Hepatocyte (in vitro differentiated cells): ENCODE data around the gene MAP3K20. TPM values are rescaled to one million over a fixed set of nuclear protein-coding genes. Genes with fewer than 3 reads are reported as not detected.
"Not testable (repeated sequence)": the region's sequence is repeated elsewhere in the genome, so short reads cannot be mapped to it uniquely, and the experiment has no call there.

Experiments used
- DNase-seq: peaks from one replicate; pipeline ENCODE4 v3.0.0-alpha.2; 2016; ENCODE audit warnings: low spot score
- H2AFZ ChIP-seq: fragments of 200-600 bp; sonication (generic); 2 replicates; pipeline ENCODE4 v1.6.0; 2016; ENCODE audit warnings: antibody characterized with exemption, mild to moderate bottlenecking
- H3K27ac ChIP-seq: fragments of 200-600 bp; sonication (generic); 2 replicates; pipeline ENCODE4 v1.5.1; 2016; ENCODE audit warnings: mild to moderate bottlenecking
- H3K27me3 ChIP-seq: fragments of 200-600 bp; sonication (generic); 2 replicates; pipeline ENCODE4 v1.6.1; 2016
- H3K36me3 ChIP-seq: fragments of 200-600 bp; sonication (generic); replicated peaks from 2 replicates; pipeline ENCODE4 v1.5.1; 2016; ENCODE audit warnings: low read depth; ENCODE audit not compliant: insufficient read depth
- H3K4me1 ChIP-seq: fragments of 200-600 bp; sonication (generic); 2 replicates; pipeline ENCODE4 v1.5.1; 2016; ENCODE audit warnings: mild to moderate bottlenecking, moderate library complexity; ENCODE audit not compliant: insufficient read depth
- H3K4me2 ChIP-seq: fragments of 200-600 bp; sonication (generic); 2 replicates; pipeline ENCODE4 v1.6.0; 2016
- H3K4me3 ChIP-seq: fragments of 200-600 bp; sonication (generic); 2 replicates; pipeline ENCODE4 v1.5.1; 2016; ENCODE audit warnings: mild to moderate bottlenecking
- H3K79me2 ChIP-seq: fragments of 200-600 bp; sonication (generic); 2 replicates; pipeline ENCODE4 v1.6.0; 2017; ENCODE audit warnings: mild to moderate bottlenecking
- H3K9me2 ChIP-seq: fragments of 200-600 bp; sonication (generic); replicated peaks from 2 replicates; pipeline ENCODE4 v1.6.0; 2017; ENCODE audit warnings: mild to moderate bottlenecking; ENCODE audit not compliant: insufficient read depth
- H3K9me3 ChIP-seq: fragments of 200-600 bp; sonication (generic); 2 replicates; pipeline ENCODE4 v1.5.1; 2016; ENCODE audit warnings: low read depth, mild to moderate bottlenecking
- H4K20me1 ChIP-seq: fragments of 200-600 bp; sonication (generic); 2 replicates; pipeline ENCODE4 v1.6.0; 2016; ENCODE audit warnings: mild to moderate bottlenecking; ENCODE audit not compliant: insufficient read depth, poor library complexity, severe bottlenecking
- CTCF ChIP-seq: fragments of 200-600 bp; sonication (generic); IDR thresholded peaks from 2 replicates; pipeline ENCODE4 v1.5.1; 2016; ENCODE audit warnings: antibody characterized with exemption, mild to moderate bottlenecking; ENCODE audit not compliant: poor library complexity
- EZH2 ChIP-seq: fragments of 200-600 bp; sonication (generic); IDR thresholded peaks from 2 replicates; pipeline ENCODE4 v1.6.1; 2016; ENCODE audit warnings: antibody characterized with exemption, mild to moderate bottlenecking, borderline replicate concordance
- EZH2phosphoT487 ChIP-seq: fragments of 200-600 bp; sonication (generic); IDR thresholded peaks from one replicate; pipeline ENCODE4 v1.6.1; 2018; ENCODE audit warnings: antibody characterized with exemption, mild to moderate bottlenecking, low read depth, moderate library complexity; ENCODE audit not compliant: unreplicated experiment, severe bottlenecking
- WGBS: methylation state at CpG from one replicate; pipeline ENCODE4 v1.1.6; 2016; ENCODE audit warnings: low lambda C conversion rate; ENCODE audit errors: missing lambda C conversion rate; 5-methylcytosine and 5-hydroxymethylcytosine counted together
- polyA plus RNA-seq: library from polyadenylated mRNA; unstranded; fragments of >200 nt; fragmentation: Nextera tagmentation; extraction: Ambion mirVana; gene quantifications from 2 replicates; pipeline ENCODE4 v1.2.1, GENCODE V29; 2016
- total RNA-seq: library from RNA; depleted of rRNA; stranded (reverse); fragments of >200 nt; gene quantifications from 2 replicates; pipeline ENCODE4 v1.2.3, GENCODE V29; 2014

Gene MAP3K20
- total and polyA plus RNA-seq, 2 experiments from 2014 or later: 16.5 to 23.3 TPM

- H3K79me2 ChIP-seq: peaks cover 1% of the 10 kb centered on the region
- H3K27ac ChIP-seq: no peak overlapping the region
Observed at GRCh38 chr2:173124441-173124840, 48.8 kb downstream of the MAP3K20 start.

GRCh38 chr2:173126819-173127218, 51.2 kb downstream of the MAP3K20 start:
- H3K4me1 ChIP-seq: no peaks in the 10 kb centered on the region
- no peaks in the 10 kb centered on the region for H3K9me3 ChIP-seq
- no peak for TF ChIP-seq EZH2phosphoT487
- no peak for TF ChIP-seq EZH2
- TF ChIP-seq CTCF: no peak
- WGBS: 68% methylated on average over 1 of the region's 1 CpG
- no peaks in the 10 kb centered on the region for H3K9me2 ChIP-seq
- H3K4me3 ChIP-seq: no peak overlapping the region
- H3K4me2 ChIP-seq: no peak overlapping the region
- no peaks in the 10 kb centered on the region for H4K20me1 ChIP-seq
- peaks cover 2% of the 10 kb centered on the region for H3K79me2 ChIP-seq
- DNase-seq: no peak
- H3K27me3 ChIP-seq: no peaks in the 10 kb centered on the region
- H2AFZ ChIP-seq: no peak overlapping the region
- no peaks in the 10 kb centered on the region for H3K36me3 ChIP-seq
- H3K27ac ChIP-seq: no peak overlapping the region

More at GRCh38 chr2:173124441-173124840, 48.8 kb downstream of the MAP3K20 start:
- Histone ChIP-seq H3K4me3 (no peak overlapping the region), H4K20me1 (no peaks in the 10 kb centered on the region), H3K4me2 (no peak overlapping the region), H3K9me3 (no peaks in the 10 kb centered on the region), H3K9me2 (no peaks in the 10 kb centered on the region), H3K27me3 (no peaks in the 10 kb centered on the region), H2AFZ (no peak overlapping the region), H3K36me3 (no peaks in the 10 kb centered on the region), H3K4me1 (no peaks in the 10 kb centered on the region)
- TF ChIP-seq CTCF (no peak), EZH2 (no peak), EZH2phosphoT487 (no peak)
- no peak for DNase-seq
- WGBS: 88% methylated on average over 3 of the region's 3 CpGs

DNA sequence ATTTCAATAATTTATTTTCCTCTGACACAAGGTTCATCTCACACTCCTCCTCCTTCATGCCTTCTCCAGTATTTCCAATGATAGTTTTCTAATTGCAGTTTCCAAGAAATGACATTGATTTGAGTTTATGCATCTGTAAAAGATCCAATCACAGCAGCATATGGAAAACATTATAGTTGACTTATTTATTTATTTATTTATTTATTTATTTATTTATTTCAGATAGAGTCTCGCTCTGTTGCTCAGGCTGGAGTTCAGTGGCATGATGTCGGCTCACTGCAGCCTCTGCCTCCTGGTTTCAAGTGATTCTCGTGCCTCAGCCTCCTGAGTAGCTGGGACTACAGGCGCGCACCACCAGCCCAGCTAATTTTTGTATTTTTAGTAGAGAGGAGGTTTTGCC, 52.5 kb downstream of the MAP3K20 start:
- H3K4me3 ChIP-seq, H3K79me2 ChIP-seq: not testable (repeated sequence)
- WGBS: 90% methylated on average over 5 of the region's 5 CpGs

DNA sequence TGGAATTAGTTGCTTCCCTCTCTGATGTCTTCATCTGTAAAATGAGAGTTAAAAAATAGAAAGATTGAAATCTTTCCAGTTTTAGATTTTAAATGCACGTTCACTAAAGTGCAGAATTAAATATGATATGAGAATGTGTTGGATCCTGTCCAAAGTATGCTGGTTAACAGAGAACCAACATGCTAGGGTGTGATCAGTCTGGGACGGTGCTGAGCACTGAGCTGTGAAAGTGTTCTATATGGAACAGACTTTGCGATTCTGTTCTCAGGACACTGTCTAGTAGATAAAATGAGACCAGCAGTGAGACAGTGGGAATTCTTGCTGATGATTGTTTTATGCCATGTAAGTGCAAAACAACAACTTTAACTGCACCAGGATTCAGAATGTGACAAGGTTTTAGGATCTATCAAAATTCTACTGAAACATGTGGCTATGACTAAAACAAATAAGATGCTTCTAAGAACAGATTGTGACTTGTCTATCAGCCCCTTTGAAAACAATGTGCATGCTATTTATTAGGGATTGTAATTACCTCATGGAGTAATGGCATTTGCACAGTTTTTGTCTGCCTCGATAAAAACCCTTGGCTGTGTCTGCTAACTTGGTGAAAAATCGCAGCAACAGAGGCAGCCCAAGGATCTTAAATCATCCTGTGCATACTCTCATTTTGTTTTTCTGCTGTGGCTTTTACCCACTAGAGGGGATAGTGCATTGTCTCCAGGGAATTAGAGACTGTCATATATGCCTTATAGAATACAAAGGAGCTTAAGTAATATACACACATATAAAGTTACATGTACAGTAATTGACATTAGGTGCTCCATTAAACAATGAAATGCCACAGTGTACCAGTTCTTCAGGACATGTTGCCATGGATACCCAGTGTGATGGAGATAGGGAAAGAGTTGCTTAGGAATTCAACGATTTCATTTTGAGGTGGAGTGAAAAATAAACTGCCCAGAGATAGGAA, 55.1 kb downstream of the MAP3K20 start:
- Histone ChIP-seq H4K20me1 (no peaks in the 10 kb centered on the region), H3K79me2 (peaks cover 8% of the 10 kb centered on the region), H2AFZ (no peak overlapping the region), H3K4me1 (no peaks in the 10 kb centered on the region), H3K27ac (no peak overlapping the region), H3K9me2 (no peaks in the 10 kb centered on the region), H3K4me2 (no peak overlapping the region), H3K9me3 (no peaks in the 10 kb centered on the region), H3K27me3 (no peaks in the 10 kb centered on the region), H3K4me3 (no peak overlapping the region), H3K36me3 (no peaks in the 10 kb centered on the region)
- no peak for TF ChIP-seq EZH2
- no peak for TF ChIP-seq EZH2phosphoT487
- no peak for TF ChIP-seq CTCF
- no peak for DNase-seq
- WGBS: 76% methylated on average over 6 of the region's 6 CpGs

More for the DNA sequence above, 52.5 kb downstream of the MAP3K20 start:
- H3K4me1 ChIP-seq, H3K9me2 ChIP-seq, H3K9me3 ChIP-seq, H3K4me2 ChIP-seq, H4K20me1 ChIP-seq, H3K36me3 ChIP-seq, H3K27ac ChIP-seq, DNase-seq, H2AFZ ChIP-seq, H3K27me3 ChIP-seq: not testable (repeated sequence)
